Myocyte (in vitro differentiated cells): ENCODE data around the gene CCL4. TPM values are rescaled to one million over a fixed set of nuclear protein-coding genes. Genes with fewer than 3 reads are reported as not detected.

ENCODE experiments used
- DNase-seq: peaks from one replicate; pipeline ENCODE4 v3.0.0-alpha.2; 2012; ENCODE audit warnings: low read depth
- total RNA-seq: library from RNA; depleted of rRNA; stranded (reverse); fragments of >200 nt; gene quantifications from 2 replicates; pipeline ENCODE4 v1.2.3, GENCODE V29; 2014

CCL4 gene
- total RNA-seq, 1 donor from 2014 or later, result not detected

GRCh38 chr17:36142806-36143205 lies 39.2 kb downstream of the CCL4 start:
- DNase-seq, result no peak

GRCh38 chr17:36144014-36144413 lies 40.4 kb downstream of the CCL4 start:
- DNase-seq, result no peak

GRCh38 chr17:36144981-36145729 lies 41.5 kb downstream of the CCL4 start:
- no peak for DNase-seq

DNA sequence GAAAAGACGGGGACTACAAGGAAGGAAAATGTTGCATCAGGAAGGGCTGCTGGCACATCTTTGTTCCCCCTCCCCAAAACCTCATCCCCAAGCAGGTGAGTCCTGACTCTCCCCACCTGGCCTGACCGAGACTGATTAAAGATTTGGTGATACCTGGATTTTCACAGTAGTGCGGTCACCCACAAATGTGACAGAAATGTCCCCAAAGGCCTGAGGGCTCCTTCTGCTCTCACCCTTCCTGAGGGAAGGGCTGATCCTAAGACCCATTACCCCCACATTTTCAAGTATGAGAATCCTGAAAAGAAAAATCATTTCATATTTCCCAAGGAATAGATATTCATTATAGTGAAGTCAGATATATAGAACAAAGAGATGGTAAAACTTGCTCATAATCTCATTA lies 44.0 kb downstream of the CCL4 start:
- DNase-seq, result no peak

DNA sequence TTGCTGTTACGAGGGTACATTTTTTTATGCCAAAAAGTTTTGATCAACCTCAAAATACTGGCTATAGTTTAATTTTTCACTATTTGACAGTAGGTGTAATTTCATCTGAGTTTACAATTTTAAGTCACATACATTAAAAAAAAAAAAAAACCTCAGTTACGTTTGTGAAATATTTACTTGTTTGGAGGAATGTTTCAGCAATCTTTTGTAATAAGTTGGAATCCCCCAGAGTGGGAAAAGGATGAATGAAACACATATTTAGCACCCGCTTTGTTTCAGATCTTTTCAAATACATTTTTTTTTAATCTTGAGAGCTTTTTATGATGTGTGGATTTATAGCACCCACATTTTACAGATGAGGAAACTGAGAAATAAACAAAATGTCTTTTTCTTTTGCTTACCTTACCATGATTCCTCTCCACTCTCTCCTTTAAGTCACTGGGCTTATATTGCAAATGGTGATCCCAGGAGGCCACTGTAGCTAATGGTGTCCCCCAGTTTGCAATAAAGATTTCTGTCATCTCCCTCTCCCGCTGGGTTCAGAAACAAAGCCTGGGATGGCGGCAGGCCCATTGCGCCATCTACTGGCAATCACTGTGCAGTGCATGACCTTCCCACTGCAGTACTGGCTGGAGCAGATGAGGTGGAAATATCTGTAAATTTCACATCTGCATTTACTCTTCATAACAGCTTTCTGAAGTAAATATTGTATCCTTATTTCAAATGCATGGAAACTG lies 45.1 kb downstream of the CCL4 start:
- peak; percentile 56 for DNase-seq

DNA sequence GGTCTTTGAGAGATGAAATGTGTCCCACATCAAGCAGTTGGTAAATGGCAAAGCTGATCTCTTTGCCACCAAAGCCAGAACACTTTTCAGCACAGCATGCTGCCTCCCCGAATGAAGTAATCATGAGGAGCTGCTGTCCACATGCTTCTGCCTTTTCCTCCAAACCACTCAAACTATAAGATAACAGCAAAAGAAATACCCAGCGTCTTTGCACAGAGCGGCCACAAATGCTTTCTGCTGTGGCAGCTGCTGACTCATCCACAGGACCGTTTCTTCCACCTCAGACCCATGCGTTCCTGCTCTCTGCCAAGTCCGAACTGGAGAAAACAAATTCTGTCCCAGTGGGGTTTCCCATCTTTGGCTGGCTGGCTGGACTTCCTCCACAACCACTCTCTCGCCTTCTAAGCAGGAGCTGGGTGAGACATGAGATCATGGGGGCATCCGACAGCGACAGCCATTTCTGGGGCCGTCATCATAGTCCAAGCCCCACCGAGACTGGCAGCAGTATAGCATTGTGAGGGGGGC lies 45.7 kb downstream of the CCL4 start:
- DNase-seq, result peak; percentile 36

- DNase-seq, result no peak
These were observed 48.4 kb downstream of the CCL4 start for GRCh38 chr17:36151891-36152638.

DNA sequence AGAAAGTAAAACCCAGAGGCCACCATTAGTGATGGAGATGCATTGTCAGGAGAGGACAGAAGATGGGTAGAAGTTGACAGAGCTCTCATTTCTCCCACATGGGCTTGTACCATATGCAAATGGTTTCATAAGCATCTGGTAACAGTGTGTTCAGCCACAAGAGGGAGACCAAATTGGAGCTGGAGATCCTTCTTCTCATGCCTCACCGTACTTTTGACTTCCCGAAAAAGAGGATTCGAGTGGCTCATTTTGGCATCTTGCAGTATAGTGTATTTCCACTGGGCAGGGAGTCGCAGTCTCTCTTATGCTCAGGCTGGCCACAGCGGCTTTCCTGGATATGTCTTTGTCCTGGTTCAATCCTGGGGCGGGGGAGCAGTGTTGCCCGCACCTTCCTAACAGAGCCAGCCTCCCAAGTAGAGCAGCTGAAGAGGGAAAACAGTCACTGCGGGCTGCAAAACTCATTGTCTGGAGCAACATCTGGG lies 49.1 kb downstream of the CCL4 start:
- DNase-seq, result no peak

DNA sequence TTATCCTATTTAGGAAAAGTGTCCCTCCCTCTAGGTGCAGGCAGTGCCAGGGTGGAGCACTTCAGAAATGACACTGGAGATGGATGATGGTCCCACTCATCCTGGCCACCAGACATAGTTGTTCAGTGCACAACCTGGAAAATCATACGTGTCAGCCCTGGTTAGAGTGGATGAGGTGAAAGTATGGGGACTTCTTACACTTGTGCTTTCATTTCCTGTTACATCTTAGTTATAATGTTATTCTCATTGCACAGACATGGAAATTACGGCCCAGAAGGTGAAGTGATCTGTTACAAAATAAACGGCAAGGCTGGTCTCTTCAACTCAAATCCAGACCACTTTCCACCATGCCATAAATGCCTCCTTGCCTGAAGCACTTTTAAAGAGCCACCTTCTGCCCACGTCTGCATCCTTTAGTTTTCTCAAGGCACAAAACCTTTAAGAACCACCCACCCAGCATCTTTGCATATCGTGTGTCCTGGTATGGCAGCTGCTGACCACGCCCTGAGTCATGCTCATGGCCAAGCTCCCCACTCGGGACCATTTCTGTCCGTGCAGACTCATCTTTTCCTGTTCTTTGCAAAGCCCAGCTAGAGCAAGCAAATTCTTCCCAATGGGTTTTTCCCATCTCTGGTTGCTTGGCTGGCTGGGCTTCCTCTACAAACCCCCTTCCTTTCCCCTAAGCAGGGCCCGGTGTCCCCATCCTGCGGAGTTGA lies 50.4 kb downstream of the CCL4 start:
- no peak for DNase-seq

Other genes starting within 250 kb of the CCL4 start
- not detected in 2 replicates for gene HEATR9, start 234.9 kb upstream of the CCL4 start, total RNA-seq
- 0.11 and 0.62 TPM in 2 replicates for gene CCL5, start 223.5 kb upstream of the CCL4 start, total RNA-seq
- not detected in 2 replicates for gene RDM1, start 173.1 kb upstream of the CCL4 start, total RNA-seq
- gene LYZL6, start 160.1 kb upstream of the CCL4 start, total RNA-seq, result not detected in 2 replicates
- gene CCL16, start 122.3 kb upstream of the CCL4 start, total RNA-seq, result not detected in 2 replicates
- not detected in 2 replicates for gene CCL14, start 117.1 kb upstream of the CCL4 start, total RNA-seq
- gene CCL15, start 102.3 kb upstream of the CCL4 start, total RNA-seq, result not detected in 2 replicates
- not detected in 2 replicates for gene CCL23, start 85.9 kb upstream of the CCL4 start, total RNA-seq
- not detected in 2 replicates for gene CCL18, start 39.6 kb upstream of the CCL4 start, total RNA-seq
- 1.5 TPM in 1 of 2 replicates, not detected in the other for gene CCL3, start 13.7 kb upstream of the CCL4 start, total RNA-seq
- 2.2 and 2.4 TPM in 2 replicates for gene TBC1D3B, start 72.8 kb downstream of the CCL4 start, total RNA-seq
- not detected in 2 replicates for gene CCL3L1, start 92.9 kb downstream of the CCL4 start, total RNA-seq
- not detected in 2 replicates for gene CCL4L2, start 107.2 kb downstream of the CCL4 start, total RNA-seq
- 0.13 TPM in 1 of 2 replicates, not detected in the other for gene TBC1D3I, start 160.7 kb downstream of the CCL4 start, total RNA-seq
- gene TBC1D3G, start 220.1 kb downstream of the CCL4 start, total RNA-seq, result not detected in 2 replicates